Fibroblast of pulmonary artery (primary cell): ENCODE measurements around the gene RAD18.

Source experiments
- DNase-seq: peaks from one replicate; pipeline ENCODE4 v3.0.0-alpha.2; 2010; ENCODE audit warnings: low read depth
- H3K4me3 ChIP-seq: replicated peaks from 2 replicates; pipeline ENCODE4 v1.5.1; 2011; ENCODE audit warnings: low read depth, mild to moderate bottlenecking, control low read depth, low read length, moderate library complexity
- TF ChIP-seq, protein P1 (sequence below): IDR thresholded peaks from 2 replicates; pipeline ENCODE4 v1.5.1; 2011; ENCODE audit warnings: mild to moderate bottlenecking, control low read depth, low read length, inconsistent platforms; ENCODE audit errors: missing control alignments

Gene RAD18

DNA sequence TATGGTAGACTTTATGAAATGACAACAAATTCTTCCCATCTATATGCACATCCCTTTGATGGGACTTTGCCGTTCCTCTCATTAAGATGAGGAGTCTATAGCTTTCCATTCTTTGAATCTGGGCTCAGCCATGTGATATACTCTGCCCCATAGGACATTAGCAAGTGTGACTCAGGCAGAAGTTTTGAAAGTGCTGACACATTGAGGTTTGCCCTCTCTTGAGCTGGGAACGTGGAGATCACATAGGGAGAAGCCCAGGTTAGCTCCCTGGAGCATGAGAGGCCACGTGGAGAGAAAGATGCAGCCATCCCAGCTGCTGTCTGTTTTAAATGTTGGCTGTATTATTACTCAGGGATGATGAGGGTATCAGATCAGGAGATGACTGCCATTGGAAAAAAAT lies 126.1 kb downstream of the RAD18 start:
- no peak overlapping the region for H3K4me3 ChIP-seq
- peak; percentile 57 for DNase-seq
- TF ChIP-seq, protein P1, sequence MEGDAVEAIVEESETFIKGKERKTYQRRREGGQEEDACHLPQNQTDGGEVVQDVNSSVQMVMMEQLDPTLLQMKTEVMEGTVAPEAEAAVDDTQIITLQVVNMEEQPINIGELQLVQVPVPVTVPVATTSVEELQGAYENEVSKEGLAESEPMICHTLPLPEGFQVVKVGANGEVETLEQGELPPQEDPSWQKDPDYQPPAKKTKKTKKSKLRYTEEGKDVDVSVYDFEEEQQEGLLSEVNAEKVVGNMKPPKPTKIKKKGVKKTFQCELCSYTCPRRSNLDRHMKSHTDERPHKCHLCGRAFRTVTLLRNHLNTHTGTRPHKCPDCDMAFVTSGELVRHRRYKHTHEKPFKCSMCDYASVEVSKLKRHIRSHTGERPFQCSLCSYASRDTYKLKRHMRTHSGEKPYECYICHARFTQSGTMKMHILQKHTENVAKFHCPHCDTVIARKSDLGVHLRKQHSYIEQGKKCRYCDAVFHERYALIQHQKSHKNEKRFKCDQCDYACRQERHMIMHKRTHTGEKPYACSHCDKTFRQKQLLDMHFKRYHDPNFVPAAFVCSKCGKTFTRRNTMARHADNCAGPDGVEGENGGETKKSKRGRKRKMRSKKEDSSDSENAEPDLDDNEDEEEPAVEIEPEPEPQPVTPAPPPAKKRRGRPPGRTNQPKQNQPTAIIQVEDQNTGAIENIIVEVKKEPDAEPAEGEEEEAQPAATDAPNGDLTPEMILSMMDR, result no peak

DNA sequence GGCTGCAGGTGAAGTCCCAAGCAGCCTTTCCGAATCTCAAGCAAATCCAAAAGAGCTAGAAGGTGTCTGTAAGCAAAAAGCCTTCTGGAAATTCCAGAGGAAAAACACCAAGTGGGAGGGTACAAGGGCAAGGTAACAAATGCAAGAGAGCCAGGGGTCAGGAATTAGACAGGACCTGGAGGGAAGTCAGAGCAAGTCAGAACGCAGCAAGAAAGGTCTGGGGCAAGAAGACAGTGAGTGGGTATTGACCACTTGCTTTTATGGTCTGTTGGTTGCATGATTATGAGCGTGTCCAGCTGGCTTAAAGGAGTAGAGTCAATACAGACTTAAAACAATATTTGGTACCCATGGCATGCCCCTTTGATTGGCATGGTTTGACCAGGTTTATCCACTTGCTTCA lies 127.2 kb downstream of the RAD18 start:
- DNase-seq, result no peak
- TF ChIP-seq, protein P1, result no peak
- H3K4me3 ChIP-seq, result no peak overlapping the region

DNA sequence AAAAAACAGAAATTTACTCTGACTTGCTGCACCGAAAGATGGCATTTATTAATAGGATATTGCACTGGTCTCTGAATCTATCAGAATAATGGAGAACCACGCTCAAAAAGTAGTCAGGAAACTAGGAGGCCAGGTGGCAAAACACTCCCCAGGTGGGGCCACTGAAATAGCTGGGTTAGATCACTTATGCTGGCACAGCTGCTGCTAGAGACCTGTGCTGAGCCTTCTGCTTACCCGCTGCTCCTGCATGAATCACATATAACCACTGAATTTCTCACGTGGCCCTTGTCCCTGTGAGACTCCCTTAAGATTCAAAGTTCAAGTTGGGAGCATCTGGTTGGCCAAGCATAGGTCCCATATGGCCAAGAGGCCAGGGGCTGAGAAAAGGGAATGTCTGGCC lies 127.9 kb downstream of the RAD18 start:
- TF ChIP-seq, protein P1, result no peak
- no peak for DNase-seq
- no peak overlapping the region for H3K4me3 ChIP-seq

DNA sequence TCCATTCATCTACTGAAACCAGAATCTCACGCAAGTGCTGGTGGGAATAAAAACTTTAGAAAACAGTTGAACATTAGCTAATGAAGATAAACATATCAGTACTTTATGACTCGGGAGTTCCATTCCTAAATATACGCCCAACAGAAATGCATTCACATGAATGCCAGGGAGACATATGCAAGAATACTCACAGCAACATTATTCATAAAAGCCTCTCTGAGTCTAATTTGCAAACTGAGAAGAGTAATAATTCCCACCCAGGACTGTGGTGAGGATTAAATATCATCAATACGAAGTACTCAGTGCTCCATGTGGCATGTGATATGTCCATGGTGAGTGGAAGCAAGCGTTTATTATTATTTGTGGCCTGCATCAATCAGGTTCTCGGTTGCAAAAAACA lies 128.3 kb downstream of the RAD18 start:
- no peak for DNase-seq
- TF ChIP-seq, protein P1, result no peak
- no peak overlapping the region for H3K4me3 ChIP-seq

DNA sequence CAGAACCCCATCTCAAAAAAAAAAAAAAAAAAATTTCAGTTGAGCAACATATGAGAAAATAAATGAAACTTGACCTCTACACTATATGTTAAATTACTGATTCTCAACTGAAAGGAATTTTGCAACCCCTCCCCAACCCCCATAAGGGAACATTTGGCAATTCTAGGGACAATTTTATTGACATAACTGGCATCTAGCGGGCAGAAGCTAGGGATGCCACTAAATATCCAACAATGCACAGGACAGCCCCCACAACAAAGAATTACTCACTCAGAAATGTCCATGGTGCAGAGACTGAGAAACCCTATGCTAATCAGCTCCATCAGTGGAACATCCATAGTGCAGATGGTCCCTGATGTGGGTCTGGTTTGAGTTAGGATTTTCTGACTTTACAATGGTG lies 135.6 kb downstream of the RAD18 start:
- DNase-seq, result no peak
- no peak overlapping the region for H3K4me3 ChIP-seq
- TF ChIP-seq, protein P1, result no peak
